HEK293T (cell line): ENCODE results near the gene CST6.

Source experiments
- CTCF ChIA-PET: fragments of 350-600 bp; formaldehyde crosslinking; extraction: SDS; loops from one replicate; lab custom pipeline; 2021; ENCODE audit warnings: antibody characterized with exemption, inconsistent platforms; lab: Yijun Ruan, JAX
- POLR2A ChIA-PET: fragments of 350-600 bp; formaldehyde crosslinking; extraction: SDS; loops from one replicate; lab custom pipeline; 2020; ENCODE audit warnings: antibody characterized with exemption, inconsistent platforms; lab: Yijun Ruan, JAX
- DNase-seq: peaks from one replicate; pipeline ENCODE4 v3.0.0; 2012; ENCODE audit warnings: mixed read lengths; ENCODE audit errors: extremely low spot score
- ARNT ChIP-seq: fragments of 450-650 bp; IDR thresholded peaks from 2 replicates; pipeline ENCODE4 v1.6.1; 2017; ENCODE audit warnings: mild to moderate bottlenecking
- BHLHE40 ChIP-seq: fragments of 450-650 bp; IDR thresholded peaks from 2 replicates; pipeline ENCODE4 v1.6.1; 2016; ENCODE audit warnings: mild to moderate bottlenecking, moderate library complexity, borderline replicate concordance
- CTBP1 ChIP-seq: fragments of 450-650 bp; IDR thresholded peaks from 2 replicates; pipeline ENCODE4 v1.6.1; 2016; ENCODE audit warnings: borderline replicate concordance
- ELF4 ChIP-seq: fragments of 450-650 bp; IDR thresholded peaks from 2 replicates; pipeline ENCODE4 v1.6.1; 2017; ENCODE audit warnings: antibody characterized with exemption
- FOXA1 ChIP-seq: fragments of 450-650 bp; IDR thresholded peaks from 2 replicates; pipeline ENCODE4 v1.6.1; 2016; ENCODE audit warnings: mild to moderate bottlenecking
- FOXK2 ChIP-seq: fragments of 450-650 bp; IDR thresholded peaks from 2 replicates; pipeline ENCODE4 v1.6.1; 2016; ENCODE audit warnings: mild to moderate bottlenecking
- FOXM1 ChIP-seq: fragments of 450-650 bp; IDR thresholded peaks from 2 replicates; pipeline ENCODE4 v1.6.1; 2017; ENCODE audit warnings: mild to moderate bottlenecking, borderline replicate concordance
- HDGF ChIP-seq: fragments of 450-650 bp; IDR thresholded peaks from 2 replicates; pipeline ENCODE4 v1.6.1; 2017; ENCODE audit warnings: antibody characterized with exemption, borderline replicate concordance
- L3MBTL2 ChIP-seq: fragments of 450-650 bp; conservative IDR thresholded peaks from 2 replicates; pipeline ENCODE4 v1.6.1; 2016; ENCODE audit warnings: mild to moderate bottlenecking
- LEF1 ChIP-seq: fragments of 450-650 bp; IDR thresholded peaks from 2 replicates; pipeline ENCODE4 v1.6.1; 2017; ENCODE audit warnings: mild to moderate bottlenecking, borderline replicate concordance
- NFRKB ChIP-seq: fragments of 450-650 bp; IDR thresholded peaks from 2 replicates; pipeline ENCODE4 v1.6.1; 2016; ENCODE audit warnings: mild to moderate bottlenecking, moderate library complexity
- PKNOX1 ChIP-seq: fragments of 450-650 bp; IDR thresholded peaks from 2 replicates; pipeline ENCODE4 v1.6.1; 2016
- SP1 ChIP-seq: fragments of 450-650 bp; IDR thresholded peaks from 2 replicates; pipeline ENCODE4 v1.6.1; 2017
- SUZ12 ChIP-seq: fragments of 450-650 bp; IDR thresholded peaks from 2 replicates; pipeline ENCODE4 v1.6.1; 2016; ENCODE audit warnings: mild to moderate bottlenecking
- TARDBP ChIP-seq: fragments of 450-650 bp; IDR thresholded peaks from 2 replicates; pipeline ENCODE4 v1.6.1; 2016
- ZNF384 ChIP-seq: fragments of 450-650 bp; IDR thresholded peaks from 2 replicates; pipeline ENCODE4 v1.6.1; 2016

The CST6 gene

GRCh38 chr11:65979261-65979759 lies 32.5 kb upstream of the CST6 start:
- no peak for TF ChIP-seq NFRKB
- no peak for TF ChIP-seq ELF4
- TF ChIP-seq L3MBTL2, result no peak
- no peak for TF ChIP-seq SUZ12
- TF ChIP-seq SP1, result no peak
- no peak for TF ChIP-seq HDGF
- no peak for TF ChIP-seq ARNT
- TF ChIP-seq FOXM1, result no peak
- no peak for TF ChIP-seq ZNF384
- no peak for TF ChIP-seq BHLHE40
- no peak for TF ChIP-seq FOXK2
- no peak for TF ChIP-seq FOXA1
- CTCF ChIA-PET, result no interaction called here
- DNase-seq, result no peak
- POLR2A ChIA-PET, result interaction anchor here (0.7 to 1.5 kb wide), 3 partner anchors 12 to 89 kb away, joined by 3 read pairs; partner anchors contain the start of genes BANF1 and EIF1AD

GRCh38 chr11:65981101-65981740 lies 30.6 kb upstream of the CST6 start:
- ChIA-PET POLR2A (no interaction called here), CTCF (no interaction called here)
- no peak for DNase-seq
- no peak for TF ChIP-seq HDGF
- TF ChIP-seq ARNT, result no peak
- TF ChIP-seq TARDBP, result no peak
- TF ChIP-seq FOXA1, result no peak
- no peak for TF ChIP-seq PKNOX1
- no peak for TF ChIP-seq NFRKB
- TF ChIP-seq FOXM1, result no peak
- TF ChIP-seq SUZ12, result no peak
- no peak for TF ChIP-seq CTBP1
- TF ChIP-seq ZNF384, result no peak
- TF ChIP-seq ELF4, result no peak
- no peak for TF ChIP-seq SP1
- TF ChIP-seq BHLHE40, result no peak
- no peak for TF ChIP-seq LEF1

GRCh38 chr11:65981972-65982823 lies 29.6 kb upstream of the CST6 start:
- no peak for DNase-seq
- TF ChIP-seq FOXM1 (no peak), ELF4 (no peak), ZNF384 (no peak), CTBP1 (no peak), TARDBP (no peak), BHLHE40 (no peak), SUZ12 (no peak)
- POLR2A ChIA-PET, result no interaction called here
- CTCF ChIA-PET, result interaction anchor here (0.6 kb wide), 1 partner anchor 9 kb away, joined by 3 read pairs; no protein-coding TSS in a partner anchor

GRCh38 chr11:65982824-65983588 lies 28.8 kb upstream of the CST6 start:
- CTCF ChIA-PET, result interaction anchor here (0.6 kb wide), 1 partner anchor 8 kb away, joined by 3 read pairs; no protein-coding TSS in a partner anchor
- POLR2A ChIA-PET, result no interaction called here
- TF ChIP-seq ARNT (no peak), HDGF (no peak), FOXK2 (no peak)
- DNase-seq, result no peak

GRCh38 chr11:65983589-65983987 lies 28.2 kb upstream of the CST6 start:
- ChIA-PET POLR2A (no interaction called here), CTCF (no interaction called here)
- TF ChIP-seq TARDBP (no peak), ZNF384 (no peak), CTBP1 (no peak), ELF4 (no peak), BHLHE40 (no peak)
- DNase-seq, result no peak

- ChIA-PET POLR2A (interaction anchor here (1.1 kb wide), 1 partner anchor 350 kb away, joined by 3 read pairs; the partner anchor contains the start of gene SIPA1), CTCF (interaction anchor here (1.3 kb wide), 1 partner anchor 243 kb away, joined by 4 read pairs; no protein-coding TSS in a partner anchor)
- no peak for DNase-seq
- no peak for TF ChIP-seq HDGF
- TF ChIP-seq ZNF384, result no peak
- no peak for TF ChIP-seq SP1
- TF ChIP-seq PKNOX1, result no peak
- no peak for TF ChIP-seq BHLHE40
- TF ChIP-seq L3MBTL2, result no peak
- no peak for TF ChIP-seq LEF1
- TF ChIP-seq CTBP1, result no peak
- TF ChIP-seq SUZ12, result no peak
- no peak for TF ChIP-seq FOXK2
- no peak for TF ChIP-seq ELF4
- TF ChIP-seq FOXA1, result no peak
- no peak for TF ChIP-seq ARNT
- TF ChIP-seq FOXM1, result no peak
- no peak for TF ChIP-seq TARDBP
- TF ChIP-seq NFRKB, result no peak
Observed at GRCh38 chr11:65987336-65987735, 24.5 kb upstream of the CST6 start.
